Loucy (cell line): Measurements from ENCODE around the gene GTF2F2.

ENCODE experiments used
- H2AFZ ChIP-seq: fragments of 200-600 bp; sonication (generic); 2 replicates; pipeline ENCODE4 v1.6.0; 2016; ENCODE audit warnings: antibody characterized with exemption, mild to moderate bottlenecking, low read length, moderate library complexity
- H3F3A ChIP-seq: fragments of 200-600 bp; 2 replicates; pipeline ENCODE4 v1.6.0; 2016; ENCODE audit warnings: antibody characterized with exemption, low read depth, mild to moderate bottlenecking
- H3K27me3 ChIP-seq: fragments of 200-600 bp; sonication (generic); 2 replicates; pipeline ENCODE4 v1.6.1; 2014; ENCODE audit warnings: low read length, mild to moderate bottlenecking; ENCODE audit not compliant: insufficient read depth, poor library complexity, severe bottlenecking
- H3K36me3 ChIP-seq: fragments of 200-600 bp; sonication (generic); 2 replicates; pipeline ENCODE4 v1.6.1; 2016; ENCODE audit warnings: low read length; ENCODE audit not compliant: insufficient read depth
- H3K4me1 ChIP-seq: fragments of 200-600 bp; sonication (generic); 2 replicates; pipeline ENCODE4 v1.5.1; 2014; ENCODE audit warnings: low read length, mild to moderate bottlenecking; ENCODE audit not compliant: insufficient read depth, poor library complexity, severe bottlenecking
- H3K4me2 ChIP-seq: fragments of 200-600 bp; sonication (generic); 2 replicates; pipeline ENCODE4 v1.6.0; 2014; ENCODE audit warnings: antibody characterized with exemption, low read length, low read depth, mild to moderate bottlenecking; ENCODE audit not compliant: poor library complexity, severe bottlenecking
- H3K4me3 ChIP-seq: fragments of 200-600 bp; sonication (generic); 2 replicates; pipeline ENCODE4 v1.5.1; 2014; ENCODE audit warnings: low read length, mild to moderate bottlenecking, mixed read lengths; ENCODE audit not compliant: poor library complexity, severe bottlenecking
- H3K79me2 ChIP-seq: fragments of 200-600 bp; sonication (generic); 2 replicates; pipeline ENCODE4 v1.6.1; 2014; ENCODE audit warnings: low read length; ENCODE audit not compliant: insufficient read depth
- H3K9ac ChIP-seq: fragments of 200-600 bp; sonication (generic); 2 replicates; pipeline ENCODE4 v1.6.0; 2014; ENCODE audit warnings: mild to moderate bottlenecking, low read depth, low read length, moderate library complexity; ENCODE audit not compliant: poor library complexity, severe bottlenecking
- H3K9me2 ChIP-seq: fragments of 200-600 bp; sonication (generic); replicated peaks from 2 replicates; pipeline ENCODE4 v1.6.1; 2016; ENCODE audit warnings: low read depth, low read length, mixed read lengths
- H3K9me3 ChIP-seq: fragments of 200-600 bp; sonication (generic); 2 replicates; pipeline ENCODE4 v1.6.1; 2014; ENCODE audit warnings: mild to moderate bottlenecking, antibody characterized with exemption, low read length, low read depth; ENCODE audit not compliant: insufficient read depth
- H4K20me1 ChIP-seq: fragments of 200-600 bp; sonication (generic); 2 replicates; pipeline ENCODE4 v1.6.0; 2014; ENCODE audit warnings: antibody characterized with exemption, low read length, mild to moderate bottlenecking; ENCODE audit not compliant: insufficient read depth, poor library complexity, severe bottlenecking
- CTCF ChIP-seq: fragments of 200-600 bp; sonication (generic); conservative IDR thresholded peaks from 2 replicates; pipeline ENCODE4 v1.5.1; 2014; ENCODE audit warnings: mild to moderate bottlenecking, antibody characterized with exemption, low read length
- EZH2phosphoT487 ChIP-seq: fragments of 200-600 bp; IDR thresholded peaks from 2 replicates; pipeline ENCODE4 v1.6.1; 2018; ENCODE audit warnings: antibody characterized with exemption, mild to moderate bottlenecking, moderate library complexity, borderline replicate concordance

The GTF2F2 gene

GRCh38 chr13:45328661-45329111, 208.4 kb downstream of the GTF2F2 start:
- peaks cover 6% of the 10 kb centered on the region for H4K20me1 ChIP-seq
- peak overlapping the region; percentile 63 for H3K4me3 ChIP-seq
- H3K36me3 ChIP-seq: no peaks in the 10 kb centered on the region
- H3K27me3 ChIP-seq: no peaks in the 10 kb centered on the region
- peaks cover 61% of the 10 kb centered on the region for H3K4me1 ChIP-seq
- no peak overlapping the region for H2AFZ ChIP-seq
- no peaks in the 10 kb centered on the region for H3K9me3 ChIP-seq
- H3K4me2 ChIP-seq: peak overlapping the region; percentile 92
- no peak for TF ChIP-seq EZH2phosphoT487
- TF ChIP-seq CTCF: no peak
- peaks cover 10% of the 10 kb centered on the region; the same call in 1 of the 2 replicates for H3F3A ChIP-seq
- H3K9me2 ChIP-seq: no peaks in the 10 kb centered on the region
- H3K79me2 ChIP-seq: peaks cover 28% of the 10 kb centered on the region
- peak overlapping the region; percentile 59 for H3K9ac ChIP-seq

- Histone ChIP-seq H3K9me2 (no peaks in the 10 kb centered on the region), H3K9me3 (no peaks in the 10 kb centered on the region), H3K4me1 (peaks cover 81% of the 10 kb centered on the region), H3K79me2 (peaks cover 44% of the 10 kb centered on the region), H3K9ac (no peak overlapping the region), H3F3A (peaks cover 23% of the 10 kb centered on the region), H4K20me1 (peaks cover 24% of the 10 kb centered on the region), H3K27me3 (no peaks in the 10 kb centered on the region), H3K4me2 (peak overlapping the region; percentile 92), H2AFZ (no peak overlapping the region), H3K36me3 (peaks cover 11% of the 10 kb centered on the region), H3K4me3 (no peak overlapping the region)
- TF ChIP-seq EZH2phosphoT487 (no peak), CTCF (no peak)
Observed at GRCh38 chr13:45331123-45331619, 210.9 kb downstream of the GTF2F2 start.

GRCh38 chr13:45331692-45332035, 211.4 kb downstream of the GTF2F2 start:
- peak overlapping the region; percentile 92 for H3K4me2 ChIP-seq
- TF ChIP-seq CTCF (no peak), EZH2phosphoT487 (no peak)
- peaks cover 86% of the 10 kb centered on the region for H3K4me1 ChIP-seq

More at GRCh38 chr13:45331692-45332035, 211.4 kb downstream of the GTF2F2 start:
- Histone ChIP-seq H3K4me3 (no peak overlapping the region), H4K20me1 (peaks cover 29% of the 10 kb centered on the region), H3K9me2 (no peaks in the 10 kb centered on the region), H3K27me3 (no peaks in the 10 kb centered on the region), H3K9me3 (no peaks in the 10 kb centered on the region), H3K9ac (no peak overlapping the region), H3K36me3 (peaks cover 16% of the 10 kb centered on the region), H2AFZ (no peak overlapping the region), H3F3A (peaks cover 23% of the 10 kb centered on the region), H3K79me2 (peaks cover 49% of the 10 kb centered on the region)
